GM19324 (cell line): ENCODE data around the gene TM7SF3.
"Not testable (repeated sequence)": the region's sequence is repeated elsewhere in the genome, so short reads cannot be mapped to it uniquely, and the experiment has no call there.

Experiments used
- ATAC-seq: cut with Tn5 transposase; IDR thresholded peaks from one replicate; pipeline ENCODE4 v1.9.1; 2021; ENCODE audit warnings: mild to moderate bottlenecking, moderate library complexity; ENCODE audit not compliant: unreplicated experiment, low FRiP score

Gene TM7SF3

DNA sequence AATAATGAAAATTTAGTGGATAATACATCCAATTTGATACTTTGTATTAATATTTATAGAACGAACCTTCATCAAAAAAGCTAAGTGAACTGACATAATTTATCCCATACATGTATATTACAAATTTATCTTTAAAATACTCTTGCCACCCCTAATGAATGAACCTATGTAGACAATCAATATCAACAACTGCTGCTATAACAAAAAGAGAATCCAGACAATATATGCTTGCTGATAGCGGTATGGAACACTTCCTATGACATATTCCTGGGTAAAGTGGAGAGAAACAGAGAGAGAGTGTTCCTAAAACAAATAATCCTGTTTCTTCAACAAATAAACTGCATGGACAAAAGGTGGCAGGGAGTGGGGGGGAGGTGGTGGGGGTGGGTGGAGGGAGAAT lies 31.3 kb downstream of the TM7SF3 start:
- no peak for ATAC-seq

DNA sequence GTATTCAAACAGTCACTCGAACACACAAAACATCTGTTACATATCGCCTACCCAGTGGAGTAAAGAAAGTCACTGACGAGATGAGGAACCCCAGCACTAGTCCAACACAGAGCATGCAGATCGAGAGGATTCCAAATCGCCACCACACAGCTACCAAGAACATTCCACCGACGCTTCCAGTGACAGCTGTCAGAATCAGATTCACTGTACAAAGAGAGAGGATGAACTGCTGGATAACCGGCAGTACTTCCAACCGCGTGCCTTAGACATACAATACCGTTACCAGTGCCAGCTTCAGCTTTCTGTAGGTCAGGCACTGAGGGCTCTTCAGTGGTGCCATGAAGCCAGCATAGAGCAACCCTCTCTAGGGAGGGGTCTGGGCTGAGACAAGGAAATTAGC lies 34.5 kb downstream of the TM7SF3 start:
- ATAC-seq, result no peak

DNA sequence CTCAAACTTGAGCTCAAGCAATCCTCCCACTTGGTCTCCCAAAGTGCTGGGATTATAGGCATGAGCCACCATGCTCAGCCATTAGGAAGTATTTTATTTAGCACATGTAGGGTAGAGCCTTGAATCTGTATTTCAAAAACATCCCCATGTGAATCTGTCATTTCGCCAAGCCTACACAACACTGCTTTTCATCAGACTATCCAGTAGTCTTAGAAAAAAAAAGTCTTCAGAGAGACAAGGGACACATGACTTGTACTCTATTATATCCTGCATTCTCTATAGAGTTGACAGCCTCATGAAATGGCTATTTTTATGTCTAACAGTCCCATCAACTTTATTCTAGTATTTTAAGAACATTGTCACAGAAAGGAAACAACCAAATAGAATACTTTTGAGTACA lies 35.4 kb downstream of the TM7SF3 start:
- no peak for ATAC-seq

DNA sequence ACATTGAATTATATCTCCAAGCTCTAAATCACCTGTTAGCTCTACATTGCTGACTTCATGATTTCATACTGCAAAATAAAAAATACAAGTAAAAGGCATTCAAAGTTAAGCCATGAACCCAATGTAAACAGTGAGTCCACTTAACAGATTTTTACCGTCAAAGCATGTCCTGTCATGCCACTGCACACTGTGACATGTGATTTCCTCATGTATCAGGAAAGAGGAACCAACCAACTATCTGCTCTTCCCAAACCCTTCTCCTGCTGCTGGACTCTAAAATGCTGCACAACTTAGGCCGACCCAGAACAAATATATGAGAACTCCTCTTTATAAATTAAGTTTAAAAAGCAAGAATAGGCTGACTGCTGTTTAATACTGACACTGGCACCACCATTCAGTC lies 37.5 kb downstream of the TM7SF3 start:
- ATAC-seq, result no peak

DNA sequence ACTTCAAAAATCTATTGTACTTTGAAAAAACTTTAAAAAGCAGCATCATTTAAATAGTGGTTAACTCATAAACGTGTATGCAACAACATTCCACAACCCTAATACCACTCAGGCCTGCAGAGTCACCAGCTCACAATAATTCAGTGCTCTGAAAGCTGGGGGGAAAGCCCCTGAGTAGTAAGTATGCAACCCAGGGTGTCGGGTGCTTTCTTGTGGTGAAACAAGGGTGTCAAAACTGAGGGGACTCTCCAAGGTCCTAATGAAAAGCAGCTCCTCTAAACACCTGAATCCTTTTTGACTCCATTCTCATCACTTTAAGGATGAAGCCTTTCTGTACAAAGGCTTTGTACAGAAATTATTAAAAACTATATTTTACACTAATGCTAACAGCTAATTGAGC lies 42.2 kb downstream of the TM7SF3 start:
- ATAC-seq, result peak; percentile 83

DNA sequence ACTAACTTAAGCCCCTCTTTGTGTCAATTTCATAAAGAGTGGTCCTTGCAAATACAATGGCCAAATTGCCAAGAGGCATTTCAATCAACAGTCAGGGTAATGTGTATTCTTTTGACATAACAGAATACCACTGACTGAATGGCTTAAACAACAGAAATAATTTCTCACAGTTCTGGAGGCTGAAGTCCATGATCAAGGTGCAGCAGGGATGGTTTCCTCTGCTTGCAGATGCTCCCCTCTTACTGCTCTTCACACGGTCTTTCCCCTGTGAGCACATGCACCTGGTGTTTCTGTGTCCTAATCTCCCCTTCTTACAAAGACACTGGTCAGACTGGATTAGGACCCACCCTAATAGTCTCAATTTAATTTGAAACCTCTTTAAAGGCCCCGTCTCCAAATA lies 44.0 kb downstream of the TM7SF3 start:
- no peak for ATAC-seq

DNA sequence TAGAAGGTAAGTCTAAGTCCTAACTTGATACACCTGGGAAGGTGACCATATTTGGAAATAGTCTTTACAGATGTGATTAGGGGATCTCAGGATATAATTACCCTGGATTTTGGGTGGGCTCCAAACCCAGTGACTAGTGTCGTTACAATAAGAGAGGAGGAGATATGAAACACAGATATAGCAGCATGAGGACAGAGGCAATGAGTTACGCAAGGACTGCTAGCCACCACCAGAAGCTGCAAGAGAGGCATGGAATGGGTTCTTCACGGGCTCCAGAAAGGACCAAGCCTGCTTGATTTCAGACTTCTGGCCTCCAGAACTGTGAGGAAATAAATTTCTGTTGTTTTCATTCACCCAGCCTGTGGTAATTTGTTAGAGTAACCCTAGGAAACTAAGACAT lies 47.3 kb downstream of the TM7SF3 start:
- no peak for ATAC-seq

DNA sequence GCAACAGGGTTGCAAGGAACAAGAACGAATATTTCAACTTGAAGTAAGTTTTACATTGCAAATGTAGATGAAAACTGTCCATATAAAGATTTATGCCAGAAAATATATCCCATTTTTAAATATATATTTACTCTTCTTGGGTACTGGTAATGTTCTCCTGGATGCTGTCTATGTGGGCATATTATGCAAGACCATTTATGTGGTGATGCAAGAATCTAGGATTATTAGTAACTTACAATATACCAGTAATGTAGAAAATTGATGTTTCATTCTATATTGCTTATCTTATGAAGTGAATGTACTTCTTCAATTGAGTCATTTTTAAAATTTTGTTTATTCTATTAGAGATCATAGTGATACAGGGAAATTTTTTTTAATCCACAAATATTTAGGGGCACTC lies 50.8 kb downstream of the TM7SF3 start:
- no peak for ATAC-seq

DNA sequence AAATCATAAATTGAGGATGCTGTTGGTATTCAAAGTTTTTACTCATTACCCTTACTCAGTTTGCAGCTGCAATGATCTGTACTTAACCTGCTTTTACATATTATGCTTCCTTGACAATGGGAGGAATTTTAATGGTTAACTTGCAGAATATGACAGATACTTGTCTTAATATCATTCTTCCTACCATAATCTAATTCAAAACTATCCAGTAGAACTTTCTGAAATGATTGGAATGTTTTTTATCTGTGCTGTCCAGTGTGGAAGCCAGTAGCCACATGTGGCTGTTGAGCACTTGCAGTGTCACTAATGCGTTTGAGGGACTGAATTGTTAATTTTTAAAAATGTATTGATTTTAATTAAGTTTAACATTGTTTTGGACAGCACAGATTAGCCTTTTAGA lies 52.4 kb downstream of the TM7SF3 start:
- no peak for ATAC-seq

DNA sequence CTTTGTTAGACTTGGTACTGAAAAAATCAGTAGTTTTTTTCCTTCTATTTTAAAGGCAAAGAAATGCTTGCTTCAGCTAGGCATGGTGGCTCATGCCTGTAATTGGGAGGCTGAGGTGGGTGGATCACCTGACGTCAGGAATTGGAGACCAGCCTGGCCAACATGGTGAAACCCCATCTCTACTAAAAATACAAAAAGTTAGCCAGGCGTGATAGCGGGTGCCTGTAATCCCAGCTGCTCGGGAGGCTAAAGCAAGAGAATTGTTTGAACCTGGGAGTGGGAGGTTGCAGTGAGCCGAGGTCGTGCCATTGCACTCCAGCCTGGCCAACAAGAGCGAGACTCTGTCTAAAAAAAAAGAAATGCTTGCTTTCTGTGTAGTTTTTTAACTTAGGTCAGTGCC lies 52.8 kb downstream of the TM7SF3 start:
- ATAC-seq, result not testable (repeated sequence)

DNA sequence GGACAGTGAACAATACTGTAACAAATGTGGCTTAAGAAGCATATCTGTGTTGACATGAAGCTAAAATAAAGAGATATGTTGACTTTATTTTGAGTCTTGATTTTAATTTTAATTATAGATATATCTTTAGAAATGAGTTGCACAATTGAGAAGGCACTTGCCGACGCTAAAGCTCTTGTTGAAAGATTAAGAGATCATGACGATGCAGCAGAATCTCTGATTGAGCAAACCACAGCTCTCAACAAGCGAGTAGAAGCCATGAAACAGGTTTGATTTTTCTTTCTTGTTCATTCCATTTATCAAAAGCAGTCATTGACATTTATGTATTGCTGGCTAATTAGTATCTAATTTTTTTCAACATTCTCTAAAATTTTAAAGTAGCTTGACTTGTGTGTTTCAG lies 60.2 kb downstream of the TM7SF3 start:
- ATAC-seq, result no peak

DNA sequence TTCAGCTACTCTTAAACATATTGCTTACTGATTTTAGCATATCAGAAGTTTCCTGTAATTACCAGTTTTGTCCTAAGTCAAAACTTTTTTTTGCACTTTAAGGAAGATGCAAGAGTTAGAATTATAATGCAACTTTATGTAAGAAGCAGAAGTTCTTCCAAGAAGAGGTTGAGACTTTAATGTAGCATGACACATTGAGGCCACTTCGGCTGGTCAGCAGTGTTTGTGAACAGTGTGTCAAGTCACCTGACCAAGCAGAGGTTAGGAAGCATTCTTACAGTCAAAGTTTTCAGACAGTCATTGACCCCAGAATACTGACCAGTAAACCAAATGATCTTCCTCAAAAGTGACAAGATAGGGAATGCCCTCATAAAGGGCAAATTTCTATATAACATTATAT lies 60.7 kb downstream of the TM7SF3 start:
- ATAC-seq, result no peak

DNA sequence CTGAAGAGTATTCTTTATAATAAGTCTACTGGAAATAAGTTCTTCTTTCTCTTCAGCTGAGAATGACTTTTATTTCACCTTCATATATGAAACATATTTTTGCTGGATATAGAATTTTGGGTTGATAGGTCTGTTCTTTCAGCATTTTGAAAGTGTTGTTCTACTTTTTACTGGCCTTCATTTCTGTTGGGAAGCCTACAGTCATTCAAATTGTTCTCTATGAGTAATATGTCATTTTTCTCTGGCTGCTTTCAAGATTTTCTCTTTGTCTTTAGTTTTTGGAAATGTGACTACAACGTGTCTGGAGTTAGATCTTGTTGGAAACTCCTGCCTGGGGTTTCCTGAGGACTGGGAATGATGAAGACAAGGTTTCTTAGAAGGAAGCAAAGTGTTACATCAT lies 65.9 kb downstream of the TM7SF3 start:
- ATAC-seq, result no peak

DNA sequence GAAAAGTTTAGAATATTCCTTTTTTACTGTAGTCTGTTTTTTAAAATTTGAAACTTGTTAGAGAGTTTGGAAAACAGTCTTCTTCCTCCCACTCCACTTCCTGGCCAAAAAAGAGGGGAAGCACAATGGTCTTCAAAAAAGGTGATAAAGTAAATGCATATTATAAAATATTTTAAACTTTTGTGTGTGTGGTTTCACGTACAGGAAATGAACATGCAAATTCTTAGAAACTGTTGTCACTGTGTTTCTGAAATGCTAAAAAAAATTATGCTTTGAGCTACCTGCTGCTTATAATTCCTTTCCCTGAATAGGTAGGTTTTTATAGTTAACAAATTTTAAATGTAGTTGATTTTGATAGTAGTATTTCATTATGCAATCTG lies 73.0 kb downstream of the TM7SF3 start:
- no peak for ATAC-seq

DNA sequence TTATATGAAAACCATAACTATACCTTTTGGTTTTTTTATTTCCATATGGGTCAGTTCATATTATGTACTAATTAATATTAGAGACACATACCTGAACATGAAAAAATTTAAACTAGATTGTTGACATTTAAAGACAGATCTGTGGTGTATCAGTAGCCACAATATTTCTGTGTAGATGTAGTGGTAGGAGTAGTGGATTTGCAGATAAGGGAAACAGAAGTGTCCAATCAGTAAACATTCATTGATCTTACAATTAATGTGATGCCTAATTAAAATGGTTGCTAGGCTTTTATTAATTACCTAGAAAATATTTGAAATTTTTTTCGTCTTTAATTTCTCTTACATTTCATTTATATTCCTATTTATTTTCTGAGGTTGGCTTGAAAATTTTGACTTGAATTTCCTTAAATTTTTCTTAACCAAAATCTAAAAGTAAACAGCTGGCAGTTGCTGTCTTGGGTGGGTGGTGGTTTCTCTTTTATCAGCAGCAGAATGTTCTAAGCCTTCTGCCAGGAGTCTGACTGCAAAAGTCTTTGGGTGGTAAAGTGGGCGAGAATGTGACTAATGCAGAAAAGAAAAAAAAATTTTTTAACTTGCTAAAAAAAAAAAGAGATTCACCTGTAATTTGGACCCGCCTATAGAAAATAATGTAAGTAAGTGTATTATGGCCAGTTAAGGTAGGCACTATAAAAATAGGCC lies 73.5 kb downstream of the TM7SF3 start:
- no peak for ATAC-seq

DNA sequence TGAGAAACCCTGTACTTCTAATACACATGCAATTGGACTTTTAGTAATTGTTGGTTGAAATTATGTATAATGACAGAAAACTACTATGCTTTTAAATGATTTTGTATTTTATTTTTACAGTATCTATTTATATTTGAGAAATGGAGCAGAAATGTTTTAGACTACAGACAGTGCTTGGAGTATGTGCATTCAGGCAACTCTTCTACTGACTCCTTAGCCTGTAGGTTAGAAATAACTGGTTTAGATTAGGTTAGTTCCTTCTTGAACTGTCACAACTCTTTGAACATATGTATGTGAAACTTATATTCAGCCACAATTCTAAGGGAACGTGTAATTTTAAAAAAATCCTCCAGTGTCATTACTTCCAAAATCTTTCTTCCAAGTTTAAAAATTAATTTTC lies 74.2 kb downstream of the TM7SF3 start:
- ATAC-seq, result no peak

DNA sequence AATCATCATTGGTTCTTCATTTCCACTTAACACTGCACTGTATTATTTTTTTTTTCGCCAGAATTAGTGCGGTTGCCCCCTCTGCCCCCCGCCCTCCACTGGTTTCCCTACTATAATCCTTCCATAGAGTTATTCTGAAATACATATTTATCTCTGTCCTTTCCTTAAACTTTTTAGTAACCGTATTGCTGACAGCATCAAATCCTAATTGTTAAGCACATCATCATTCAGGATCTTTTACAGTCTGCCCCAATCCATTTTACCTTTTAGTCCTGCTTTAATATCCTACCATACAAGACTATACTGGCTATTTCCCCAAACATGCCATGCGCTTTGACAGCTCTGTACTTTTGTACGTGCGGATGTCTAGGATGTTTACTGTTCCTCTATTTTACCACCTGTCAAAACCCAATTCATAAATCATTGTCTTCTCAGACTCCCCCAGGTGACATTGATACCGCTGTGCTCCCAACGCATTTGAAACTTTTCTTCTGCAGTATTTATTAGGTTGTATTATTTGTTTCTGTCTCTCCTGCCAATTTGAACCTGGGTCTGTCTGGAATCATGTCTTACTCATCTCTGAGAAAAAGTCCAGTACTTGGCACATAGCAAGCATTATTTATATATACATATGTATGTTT lies 74.9 kb downstream of the TM7SF3 start:
- ATAC-seq, result no peak

DNA sequence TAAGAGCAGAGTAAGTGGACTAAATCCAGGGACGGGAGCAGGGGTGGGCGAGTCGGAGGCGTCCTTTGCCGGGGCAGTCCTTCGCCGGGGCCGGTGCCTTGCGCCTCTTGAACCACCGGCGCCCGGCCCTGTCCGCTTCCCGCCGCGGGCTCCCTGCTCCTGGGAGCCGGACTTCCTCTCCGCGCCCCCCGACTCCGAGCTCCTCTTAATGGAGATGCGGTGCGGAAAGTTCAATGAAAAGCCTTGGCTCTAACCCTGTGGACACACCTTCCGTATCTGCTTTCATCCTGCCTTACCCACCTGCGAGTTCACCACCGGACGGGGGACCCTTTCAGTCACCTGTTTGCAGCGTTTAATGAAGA lies 75.5 kb downstream of the TM7SF3 start:
- peak; percentile 7 for ATAC-seq

DNA sequence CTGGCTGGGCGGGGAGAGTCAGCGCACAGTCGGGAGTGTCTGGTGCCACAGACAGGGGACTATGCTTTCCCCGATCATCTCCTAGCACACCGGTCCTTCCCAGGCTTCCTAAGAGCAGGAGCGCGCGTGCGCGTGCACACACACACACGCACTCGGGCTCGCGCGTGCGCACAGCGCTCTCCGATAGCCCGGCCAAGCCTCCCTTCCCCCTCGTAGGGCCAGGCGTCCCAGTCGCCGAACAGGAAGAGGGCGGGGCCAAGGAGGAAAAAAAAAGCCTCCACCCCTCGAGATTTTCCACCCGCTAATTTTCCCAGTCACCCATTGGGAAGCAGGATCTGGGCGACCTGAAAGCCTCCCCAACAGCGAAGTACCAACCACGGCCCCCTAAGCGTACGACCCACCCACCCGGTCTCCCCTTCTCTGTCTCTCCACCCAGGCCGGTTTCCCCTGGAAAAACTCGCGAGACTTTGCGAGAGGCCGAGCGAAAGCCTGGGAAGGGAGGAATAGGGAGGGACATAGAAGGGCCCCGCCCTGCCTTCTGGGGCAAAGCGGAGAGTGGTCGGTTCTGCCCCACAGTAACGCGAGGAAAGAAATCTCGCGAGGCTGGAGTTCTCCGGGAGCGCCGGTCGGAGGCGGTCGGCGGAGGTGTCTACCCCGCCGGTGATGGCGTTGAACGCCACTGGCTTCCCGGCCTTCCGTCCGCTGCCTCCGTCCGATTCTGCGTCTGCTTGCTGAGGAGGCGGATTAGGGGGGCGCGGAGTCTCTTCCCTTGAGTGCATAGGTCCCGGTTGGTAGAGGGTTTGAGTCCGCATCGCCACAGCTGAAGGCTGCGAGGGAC lies 76.1 kb downstream of the TM7SF3 start, which contains the start of the genes FGFR1OP2 and INTS13:
FGFR1OP2 (plus strand) TSS at position 608 of the 838 bp plus-strand sequence. CDS start 15,689 bp downstream, outside the sequence.
INTS13 (minus strand) TSS at position 119 of the 838 bp plus-strand sequence. CDS start 1,178 bp downstream, outside the sequence.
- ATAC-seq, result peak; percentile 82

DNA sequence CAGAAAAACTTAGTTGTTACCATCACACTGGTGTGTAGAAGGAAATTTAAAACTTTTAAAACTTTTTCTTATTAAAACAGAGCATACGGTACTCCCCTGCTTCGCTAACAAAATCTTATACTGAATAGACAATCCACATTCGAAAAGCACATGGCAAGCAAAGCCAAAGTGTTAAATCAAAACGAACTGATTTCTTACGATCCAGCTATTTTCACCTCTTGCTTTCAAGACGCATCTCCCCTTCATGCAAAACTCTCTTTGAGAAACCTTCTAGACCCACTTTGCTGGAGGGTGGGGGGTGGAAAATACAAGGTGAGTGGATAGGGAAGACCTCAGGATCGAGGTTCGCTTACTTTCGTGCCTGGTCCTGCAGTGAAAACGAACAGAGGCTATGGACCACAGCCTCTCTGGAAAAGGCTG lies 76.7 kb downstream of the TM7SF3 start:
- no peak for ATAC-seq
